Adipose tissue (tissue), 3 donors: ENCODE measurements around the gene ADK. TPM values are rescaled to one million over a fixed set of nuclear protein-coding genes. Genes with fewer than 3 reads are reported as not detected.
"Not testable (repeated sequence)": the region's sequence is repeated elsewhere in the genome, so short reads cannot be mapped to it uniquely, and the experiment has no call there.

Experiments
- H3K27ac ChIP-seq: one replicate; pipeline ENCODE4 v1.5.1; 2013; ENCODE audit warnings: low read depth, low read length
- WGBS, 3 donors: extraction: QIAGEN DNeasy Blood & Tissue Kit; methylation state at CpG; one replicate each; pipeline ENCODE4 v1.1.7; 2013; 5-methylcytosine and 5-hydroxymethylcytosine counted together
- polyA plus RNA-seq, 3 donors: library from polyadenylated mRNA; stranded (reverse); fragments of 200-250 nt; gene quantifications; one replicate each; pipeline ENCODE4 v1.2.3, GENCODE V29; 2013
- donor health status: healthy with polysubstance abuse.
- donor health status: Bipolar disorder and iron deficiency.
- donor health status: healthy.

ADK gene
- polyA plus RNA-seq, 3 donors = 10.9 to 28.3 (median 17.9) TPM

- WGBS, 3 donors = 55 to 65% (median 65%) methylated on average over 3 of the region's 3 CpGs
- no peak overlapping the region for H3K27ac ChIP-seq
Observed at GRCh38 chr10:74213571-74214162, 62.6 kb downstream of the ADK start.

- WGBS, 3 donors = 96 to 98% (median 97%) methylated on average over 13 of the region's 13 CpGs
- H3K27ac ChIP-seq = not testable (repeated sequence)
Observed at GRCh38 chr10:74217110-74217509, 66.1 kb downstream of the ADK start.

- not testable (repeated sequence) for H3K27ac ChIP-seq
- 89 to 96% (median 94%) methylated on average over 3 to 4 of the region's 4 CpGs for WGBS, 3 donors
Observed at GRCh38 chr10:74222467-74222866, 71.4 kb downstream of the ADK start.

- no peak overlapping the region for H3K27ac ChIP-seq
- WGBS, 3 donors = 81 to 83% (median 82%) methylated on average over 9 of the region's 9 CpGs
Observed at GRCh38 chr10:74223755-74224529, 72.9 kb downstream of the ADK start.

- WGBS, 3 donors = 61 to 68% (median 64%) methylated on average over 3 of the region's 3 CpGs
- H3K27ac ChIP-seq = no peak overlapping the region
Observed at GRCh38 chr10:74227697-74228424, 76.8 kb downstream of the ADK start.

GRCh38 chr10:74231375-74231774, 80.4 kb downstream of the ADK start:
- 91 to 93% (median 92%) methylated on average over 2 of the region's 2 CpGs for WGBS, 3 donors
- no peak overlapping the region for H3K27ac ChIP-seq

GRCh38 chr10:74233281-74233680, 82.3 kb downstream of the ADK start:
- WGBS, 3 donors = 92 to 94% (median 93%) methylated on average over 4 of the region's 4 CpGs
- no peak overlapping the region for H3K27ac ChIP-seq

GRCh38 chr10:74234569-74234968, 83.5 kb downstream of the ADK start:
- WGBS, 3 donors = 69 to 79% (median 74%) methylated on average over 1 of the region's 1 CpG
- H3K27ac ChIP-seq = no peak overlapping the region

GRCh38 chr10:74238031-74238431, 87.0 kb downstream of the ADK start:
- 44 to 63% (median 53%) methylated on average over 6 of the region's 6 CpGs for WGBS, 3 donors
- H3K27ac ChIP-seq = no peak overlapping the region

GRCh38 chr10:74238516-74238915, 87.5 kb downstream of the ADK start:
- 82 to 92% (median 89%) methylated on average over 2 of the region's 2 CpGs for WGBS, 3 donors
- H3K27ac ChIP-seq = no peak overlapping the region

- no peak overlapping the region for H3K27ac ChIP-seq
- WGBS, 3 donors = 89 to 96% (median 89%) methylated on average over 10 of the region's 10 CpGs
Observed at GRCh38 chr10:74243067-74243466, 92.0 kb downstream of the ADK start.

GRCh38 chr10:74244097-74244685, 93.2 kb downstream of the ADK start:
- H3K27ac ChIP-seq = no peak overlapping the region
- WGBS, 3 donors = 5 to 9% (median 6%) methylated on average over 3 of the region's 3 CpGs

- WGBS, 3 donors = 95 to 96% (median 95%) methylated on average over 2 of the region's 2 CpGs
Observed at GRCh38 chr10:74244807-74245206, 93.8 kb downstream of the ADK start.

GRCh38 chr10:74246495-74246894, 95.5 kb downstream of the ADK start:
- H3K27ac ChIP-seq = no peak overlapping the region

More at GRCh38 chr10:74244807-74245206, 93.8 kb downstream of the ADK start:
- no peak overlapping the region for H3K27ac ChIP-seq

GRCh38 chr10:74249865-74250264, 98.8 kb downstream of the ADK start:
- 95 to 99% (median 97%) methylated on average over 1 of the region's 1 CpG for WGBS, 3 donors
- H3K27ac ChIP-seq = no peak overlapping the region

GRCh38 chr10:74255214-74255613, 104.2 kb downstream of the ADK start:
- no peak overlapping the region for H3K27ac ChIP-seq

GRCh38 chr10:74255888-74256357, 104.9 kb downstream of the ADK start:
- 46 to 73% (median 57%) methylated on average over 4 of the region's 4 CpGs for WGBS, 3 donors

GRCh38 chr10:74262856-74263255, 111.8 kb downstream of the ADK start:
- no peak overlapping the region for H3K27ac ChIP-seq
- WGBS, 3 donors = 71 to 92% (median 82%) methylated on average over 2 of the region's 2 CpGs

More at GRCh38 chr10:74255888-74256357, 104.9 kb downstream of the ADK start:
- no peak overlapping the region for H3K27ac ChIP-seq

GRCh38 chr10:74263996-74264395, 113.0 kb downstream of the ADK start:
- no peak overlapping the region for H3K27ac ChIP-seq
